H9 (cell line): ENCODE data around the gene KIRREL3. TPM values are rescaled to one million over a fixed set of nuclear protein-coding genes. Genes with fewer than 3 reads are reported as not detected.

ENCODE experiments used
- DNase-seq: peaks from one replicate; pipeline ENCODE4 v3.0.0-alpha.2; 2017
- H2AFZ ChIP-seq: one replicate; pipeline ENCODE4 v1.6.1; 2013; ENCODE audit warnings: mild to moderate bottlenecking, low read length, control low read depth, moderate library complexity
- H2AK5ac ChIP-seq: 2 replicates; pipeline ENCODE4 v1.6.1; 2013; ENCODE audit warnings: low read length, control low read depth, mixed read lengths; ENCODE audit not compliant: insufficient read length
- H2BK120ac ChIP-seq: one replicate; pipeline ENCODE4 v1.6.1; 2013; ENCODE audit warnings: low read depth, mild to moderate bottlenecking, low read length, control low read depth, inconsistent platforms; ENCODE audit not compliant: poor library complexity, severe bottlenecking
- H2BK12ac ChIP-seq: 2 replicates; pipeline ENCODE4 v1.6.1; 2013; ENCODE audit warnings: low read length, control low read depth, mixed read lengths, low read depth; ENCODE audit not compliant: insufficient read length
- H2BK15ac ChIP-seq: 2 replicates; pipeline ENCODE4 v1.6.1; 2013; ENCODE audit warnings: low read depth, low read length, control low read depth
- H2BK20ac ChIP-seq: one replicate; pipeline ENCODE4 v1.6.1; 2013; ENCODE audit warnings: low read depth, mild to moderate bottlenecking, low read length, control low read depth, inconsistent platforms; ENCODE audit not compliant: poor library complexity, severe bottlenecking
- H2BK5ac ChIP-seq: 2 replicates; pipeline ENCODE4 v1.6.1; 2013; ENCODE audit warnings: low read length, control low read depth, mixed read lengths; ENCODE audit not compliant: insufficient read length
- H3K14ac ChIP-seq: 2 replicates; pipeline ENCODE4 v1.6.1; 2013; ENCODE audit warnings: low read length, control low read depth; ENCODE audit not compliant: insufficient read depth
- H3K18ac ChIP-seq: 2 replicates; pipeline ENCODE4 v1.6.1; 2013; ENCODE audit warnings: low read depth, mild to moderate bottlenecking, mixed read lengths, low read length, control low read depth; ENCODE audit not compliant: insufficient read length
- H3K23ac ChIP-seq: 2 replicates; pipeline ENCODE4 v1.6.1; 2013; ENCODE audit warnings: low read length, control low read depth, mixed read lengths, low read depth; ENCODE audit not compliant: insufficient read length
- H3K23me2 ChIP-seq: 2 replicates; pipeline ENCODE4 v1.6.1; 2013; ENCODE audit warnings: low read depth, mild to moderate bottlenecking, mixed read lengths, low read length, control low read depth; ENCODE audit not compliant: insufficient read length, poor library complexity, severe bottlenecking
- H3K27ac ChIP-seq: 2 replicates; pipeline ENCODE4 v1.5.1; 2013; ENCODE audit warnings: low read length, control low read depth, mixed read lengths, low read depth; ENCODE audit not compliant: insufficient read length
- H3K27me3 ChIP-seq: 2 replicates; pipeline ENCODE4 v1.6.1; 2013; ENCODE audit warnings: low read length, control low read depth, inconsistent platforms; ENCODE audit not compliant: insufficient read depth
- H3K4ac ChIP-seq: 2 replicates; pipeline ENCODE4 v1.6.1; 2013; ENCODE audit warnings: low read depth, mild to moderate bottlenecking, control low read depth, inconsistent platforms, low read length, moderate library complexity
- H3K4me1 ChIP-seq: 2 replicates; pipeline ENCODE4 v1.6.1; 2013; ENCODE audit warnings: low read length, control low read depth, inconsistent platforms; ENCODE audit not compliant: insufficient read depth
- H3K4me2 ChIP-seq: 2 replicates; pipeline ENCODE4 v1.6.1; 2013; ENCODE audit warnings: low read length, control low read depth, mixed read lengths; ENCODE audit not compliant: insufficient read length, insufficient read depth
- H3K56ac ChIP-seq: 2 replicates; pipeline ENCODE4 v1.6.1; 2013; ENCODE audit warnings: low read depth, mild to moderate bottlenecking, mixed read lengths, low read length, control low read depth; ENCODE audit not compliant: insufficient read length
- H3K79me1 ChIP-seq: 2 replicates; pipeline ENCODE4 v1.6.1; 2013; ENCODE audit warnings: low read depth, mild to moderate bottlenecking, moderate library complexity, low read length, control low read depth, inconsistent platforms; ENCODE audit not compliant: insufficient read depth, poor library complexity, severe bottlenecking
- H3K79me2 ChIP-seq: 2 replicates; pipeline ENCODE4 v1.6.1; 2013; ENCODE audit warnings: low read length, control low read depth, inconsistent platforms; ENCODE audit not compliant: insufficient read depth
- H3K9ac ChIP-seq: 2 replicates; pipeline ENCODE4 v1.6.1; 2013; ENCODE audit warnings: low read length, control low read depth, mixed read lengths; ENCODE audit not compliant: insufficient read length; ENCODE audit errors: extremely low read depth
- H3K9me3 ChIP-seq: one replicate; pipeline ENCODE4 v1.6.1; 2013; ENCODE audit warnings: low read depth, low read length, inconsistent platforms; ENCODE audit not compliant: control insufficient read depth
- H3T11ph ChIP-seq: one replicate; pipeline ENCODE4 v1.6.1; 2013; ENCODE audit warnings: mild to moderate bottlenecking, low read length, control low read depth, inconsistent platforms
- H4K20me1 ChIP-seq: one replicate; pipeline ENCODE4 v1.6.1; 2013; ENCODE audit not compliant: control insufficient read depth, insufficient read length, insufficient read depth
- H4K5ac ChIP-seq: 2 replicates; pipeline ENCODE4 v1.6.1; 2013; ENCODE audit warnings: low read depth, mild to moderate bottlenecking, mixed read lengths, low read length, control low read depth; ENCODE audit not compliant: insufficient read length
- H4K8ac ChIP-seq: replicated peaks from 2 replicates; pipeline ENCODE4 v1.6.1; 2013; ENCODE audit warnings: low read length, control low read depth, mixed read lengths, low read depth; ENCODE audit not compliant: insufficient read length
- H4K91ac ChIP-seq: 2 replicates; pipeline ENCODE4 v1.6.1; 2013; ENCODE audit warnings: low read depth, mild to moderate bottlenecking, moderate library complexity, mixed read lengths, low read length, control low read depth; ENCODE audit not compliant: insufficient read length
- H3K27ac Mint-ChIP-seq, 3 experiments: 2 replicates in 2 of 3; 3 replicates in 1 of 3; pipeline ENCODE4 v1.8.0; 2020 to 2021; ENCODE audit warnings: mixed read lengths in 3 of 3, mild to moderate bottlenecking in 1 of 3, moderate library complexity in 1 of 3
- H3K27me3 Mint-ChIP-seq: 2 replicates; pipeline ENCODE4 v1.8.0; 2021; ENCODE audit warnings: low read depth, mild to moderate bottlenecking, moderate library complexity, mixed read lengths
- H3K36me3 Mint-ChIP-seq, 3 experiments: 2 replicates in 2 of 3; 3 replicates in 1 of 3; pipeline ENCODE4 v1.8.0; 2020 to 2021; ENCODE audit warnings: low read depth in 3 of 3, mixed read lengths in 3 of 3; ENCODE audit not compliant: insufficient read depth in 1 of 3
- H3K4me1 Mint-ChIP-seq, 2 experiments: 2 replicates each; pipeline ENCODE4 v1.8.0; 2020; ENCODE audit warnings: mixed read lengths in 2 of 2
- H3K4me3 Mint-ChIP-seq, 2 experiments: 2 replicates in 1 of 2; 3 replicates in 1 of 2; pipeline ENCODE4 v1.8.0; 2020 to 2021; ENCODE audit warnings: mild to moderate bottlenecking in 2 of 2, mixed read lengths in 2 of 2, moderate library complexity in 1 of 2
- H3K9me3 Mint-ChIP-seq, 2 experiments: 2 replicates in 1 of 2; 3 replicates in 1 of 2; pipeline ENCODE4 v1.8.0; 2020; ENCODE audit warnings: mild to moderate bottlenecking in 2 of 2, mixed read lengths in 2 of 2, moderate library complexity in 1 of 2
- WGBS: extraction: QIAGEN DNeasy Blood & Tissue Kit; methylation state at CpG from one replicate; pipeline ENCODE4 v1.1.7; 2013; ENCODE audit warnings: missing lambda C conversion rate, low lambda C conversion rate, mixed read lengths; ENCODE audit not compliant: insufficient read length; ENCODE audit errors: extremely low coverage; 5-methylcytosine and 5-hydroxymethylcytosine counted together
- total RNA-seq: library from RNA; stranded (reverse); gene quantifications from 2 replicates; pipeline ENCODE4 v1.2.1, GENCODE V29; 2021
- TF ChIP-seq, protein P1 (sequence below): fragments of 200-600 bp; sonication (generic); conservative IDR thresholded peaks from 3 replicates; pipeline ENCODE4 v1.8.0; 2021; ENCODE audit warnings: antibody characterized with exemption, mild to moderate bottlenecking

Gene KIRREL3
- total RNA-seq, 1 experiment from 2014 or later: 0.17 TPM

DNA sequence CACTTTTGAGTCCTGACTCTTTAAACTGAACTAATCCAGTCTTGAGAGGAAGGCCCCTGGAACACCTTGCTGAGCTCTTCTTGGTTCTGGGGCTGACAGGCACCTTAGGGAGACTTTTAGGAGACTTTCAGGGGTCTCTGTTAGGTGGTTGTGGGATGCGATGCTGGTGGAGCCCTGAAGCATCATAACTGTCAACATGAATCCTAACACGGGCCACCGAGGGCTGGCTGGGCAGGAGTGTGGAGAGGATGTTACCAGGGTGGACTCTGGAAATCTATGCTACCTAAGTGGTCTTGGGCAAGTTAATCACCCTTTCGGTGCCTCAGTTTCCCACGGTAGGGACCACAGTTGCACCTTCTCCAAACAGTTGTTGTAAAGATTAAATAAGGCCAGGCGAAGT, 538.6 kb downstream of the KIRREL3 start:
- Histone ChIP-seq H4K91ac (no peak overlapping the region), H3K79me1 (no peaks in the 10 kb centered on the region), H4K5ac (no peak overlapping the region), H3K79me2 (no peaks in the 10 kb centered on the region), H3K23me2 (no peaks in the 10 kb centered on the region), H3K14ac (no peak overlapping the region), H2BK120ac (no peak overlapping the region), H3K9me3 (no peaks in the 10 kb centered on the region), H2AK5ac (no peak overlapping the region), H4K8ac (no peak overlapping the region), H2BK15ac (no peak overlapping the region), H4K20me1 (no peaks in the 10 kb centered on the region), H2AFZ (no peak overlapping the region), H2BK5ac (no peak overlapping the region), H3K56ac (no peak overlapping the region), H3K4ac (no peak overlapping the region), H3K18ac (no peak overlapping the region), H3K4me2 (no peak overlapping the region), H2BK12ac (no peak overlapping the region), H3K27me3 (no peaks in the 10 kb centered on the region), H2BK20ac (no peak overlapping the region), H3K4me1 (no peaks in the 10 kb centered on the region; the same call in 1 of the 2 replicates), H3K23ac (no peak overlapping the region), H3T11ph (no peak overlapping the region), H3K27ac (no peak overlapping the region), H3K9ac (no peak overlapping the region)
- no peak for DNase-seq
- Mint-ChIP-seq H3K36me3 (peaks cover 0 to 5% (median 0%) of the 10 kb centered on the region in 3 experiments; a peak in 1 of 7 replicates), H3K4me3 (no peak overlapping the region), H3K9me3 (peaks cover 3 to 4% of the 10 kb centered on the region in 2 experiments; a peak in 1 of 5 replicates), H3K27me3 (peaks cover 16% of the 10 kb centered on the region), H3K27ac (no peak overlapping the region), H3K4me1 (peaks cover 19 to 27% of the 10 kb centered on the region in 2 experiments)
- TF ChIP-seq, protein P1, sequence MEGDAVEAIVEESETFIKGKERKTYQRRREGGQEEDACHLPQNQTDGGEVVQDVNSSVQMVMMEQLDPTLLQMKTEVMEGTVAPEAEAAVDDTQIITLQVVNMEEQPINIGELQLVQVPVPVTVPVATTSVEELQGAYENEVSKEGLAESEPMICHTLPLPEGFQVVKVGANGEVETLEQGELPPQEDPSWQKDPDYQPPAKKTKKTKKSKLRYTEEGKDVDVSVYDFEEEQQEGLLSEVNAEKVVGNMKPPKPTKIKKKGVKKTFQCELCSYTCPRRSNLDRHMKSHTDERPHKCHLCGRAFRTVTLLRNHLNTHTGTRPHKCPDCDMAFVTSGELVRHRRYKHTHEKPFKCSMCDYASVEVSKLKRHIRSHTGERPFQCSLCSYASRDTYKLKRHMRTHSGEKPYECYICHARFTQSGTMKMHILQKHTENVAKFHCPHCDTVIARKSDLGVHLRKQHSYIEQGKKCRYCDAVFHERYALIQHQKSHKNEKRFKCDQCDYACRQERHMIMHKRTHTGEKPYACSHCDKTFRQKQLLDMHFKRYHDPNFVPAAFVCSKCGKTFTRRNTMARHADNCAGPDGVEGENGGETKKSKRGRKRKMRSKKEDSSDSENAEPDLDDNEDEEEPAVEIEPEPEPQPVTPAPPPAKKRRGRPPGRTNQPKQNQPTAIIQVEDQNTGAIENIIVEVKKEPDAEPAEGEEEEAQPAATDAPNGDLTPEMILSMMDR: no peak
- WGBS: no CpG with 5 or more reads among the region's 6 CpGs
